ENCODE results near the gene SFXN2. TPM values are rescaled to one million over a fixed set of nuclear protein-coding genes. Genes with fewer than 3 reads are reported as not detected.

SFXN2 gene
- total RNA-seq, 1 experiment from 2014 or later = 21.2 TPM

DNA sequence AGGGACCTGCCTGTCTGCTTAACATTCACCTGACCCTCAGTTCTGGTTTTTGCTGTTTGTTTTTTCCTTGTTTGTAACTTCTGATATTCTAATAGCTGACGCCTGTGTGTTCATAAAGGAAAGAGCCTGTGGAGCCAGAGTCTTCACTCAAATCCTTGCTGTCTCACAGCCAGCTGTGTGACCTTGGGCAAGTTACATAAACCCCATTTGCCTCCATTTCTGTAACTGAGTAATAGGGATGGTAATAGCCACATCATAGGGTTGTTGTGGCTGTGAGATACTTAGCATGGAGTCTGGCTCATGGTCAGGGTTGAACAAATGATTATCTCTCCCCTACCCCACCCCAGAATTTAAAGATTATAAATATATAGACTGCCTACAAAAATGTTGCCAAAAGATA, 56.4 kb downstream of the SFXN2 start:
- no peak for DNase-seq
- Mint-ChIP-seq H3K27ac (ENCODE audit: unreplicated experiment) (no peak overlapping the region), H3K36me3 (ENCODE audit: insufficient read depth, unreplicated experiment) (no peaks in the 10 kb centered on the region), H3K4me1 (ENCODE audit: low read depth, unreplicated experiment) (no peaks in the 10 kb centered on the region), H3K9me3 (ENCODE audit: low read depth, unreplicated experiment) (no peaks in the 10 kb centered on the region), H3K27me3 (ENCODE audit: unreplicated experiment) (no peaks in the 10 kb centered on the region), H3K4me3 (ENCODE audit: low read depth, unreplicated experiment) (no peak overlapping the region)
- intact Hi-C loops (cut with micrococcal nuclease; ENCODE audit: unreplicated experiment) = no loop called here
- BruUV-seq (replicated peaks) = no TSS peak
- TF ChIP-seq, protein P1, sequence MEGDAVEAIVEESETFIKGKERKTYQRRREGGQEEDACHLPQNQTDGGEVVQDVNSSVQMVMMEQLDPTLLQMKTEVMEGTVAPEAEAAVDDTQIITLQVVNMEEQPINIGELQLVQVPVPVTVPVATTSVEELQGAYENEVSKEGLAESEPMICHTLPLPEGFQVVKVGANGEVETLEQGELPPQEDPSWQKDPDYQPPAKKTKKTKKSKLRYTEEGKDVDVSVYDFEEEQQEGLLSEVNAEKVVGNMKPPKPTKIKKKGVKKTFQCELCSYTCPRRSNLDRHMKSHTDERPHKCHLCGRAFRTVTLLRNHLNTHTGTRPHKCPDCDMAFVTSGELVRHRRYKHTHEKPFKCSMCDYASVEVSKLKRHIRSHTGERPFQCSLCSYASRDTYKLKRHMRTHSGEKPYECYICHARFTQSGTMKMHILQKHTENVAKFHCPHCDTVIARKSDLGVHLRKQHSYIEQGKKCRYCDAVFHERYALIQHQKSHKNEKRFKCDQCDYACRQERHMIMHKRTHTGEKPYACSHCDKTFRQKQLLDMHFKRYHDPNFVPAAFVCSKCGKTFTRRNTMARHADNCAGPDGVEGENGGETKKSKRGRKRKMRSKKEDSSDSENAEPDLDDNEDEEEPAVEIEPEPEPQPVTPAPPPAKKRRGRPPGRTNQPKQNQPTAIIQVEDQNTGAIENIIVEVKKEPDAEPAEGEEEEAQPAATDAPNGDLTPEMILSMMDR (IDR thresholded peaks at IDR 0.05; ENCODE audit: unreplicated experiment) = no peak
- CTCF ChIA-PET = no interaction called here

DNA sequence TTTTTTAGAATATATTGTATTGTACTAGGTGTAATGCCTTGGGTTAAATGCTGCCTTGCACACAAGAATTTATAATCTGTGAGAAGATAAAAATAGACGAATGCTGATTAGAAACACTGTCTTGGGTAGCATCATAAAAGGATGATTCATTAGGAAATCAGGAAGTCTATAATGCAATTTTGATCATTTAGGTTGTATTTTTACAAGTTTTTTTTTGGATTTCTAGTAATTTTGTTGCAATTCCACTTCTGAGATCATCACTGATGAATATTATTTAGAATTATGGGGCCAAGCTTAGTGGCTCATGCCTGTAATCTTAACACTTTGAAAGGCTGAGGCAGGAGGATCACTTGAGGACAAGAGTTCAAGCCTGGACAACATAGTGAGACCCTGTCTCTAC, 58.9 kb downstream of the SFXN2 start:
- Mint-ChIP-seq H3K4me3 (ENCODE audit: low read depth, unreplicated experiment) (no peak overlapping the region), H3K27ac (ENCODE audit: unreplicated experiment) (no peak overlapping the region), H3K9me3 (ENCODE audit: low read depth, unreplicated experiment) (no peaks in the 10 kb centered on the region)

DNA sequence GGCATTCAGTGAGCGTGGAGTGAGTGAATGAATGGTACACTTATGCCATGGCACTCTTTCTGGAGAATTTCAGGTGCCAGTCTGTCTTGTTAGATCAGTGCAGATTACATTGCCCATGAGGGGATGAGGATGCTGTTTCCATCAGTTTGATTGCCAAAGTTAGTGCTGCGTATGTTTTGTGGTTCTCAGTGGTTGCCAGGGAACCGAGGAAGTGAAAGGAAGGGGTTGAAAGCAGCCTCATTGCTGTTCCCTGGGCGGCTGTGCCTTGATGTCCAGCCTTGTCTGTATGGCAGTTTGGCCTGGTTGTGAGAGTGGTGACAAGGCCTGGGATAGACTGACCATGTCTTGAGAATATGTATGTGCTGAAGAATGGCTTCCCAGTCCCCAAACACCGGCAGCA, 59.5 kb downstream of the SFXN2 start:
- no TSS peak for BruUV-seq (replicated peaks)
- Mint-ChIP-seq H3K27me3 (ENCODE audit: unreplicated experiment) (no peaks in the 10 kb centered on the region), H3K4me1 (ENCODE audit: low read depth, unreplicated experiment) (no peaks in the 10 kb centered on the region), H3K27ac (ENCODE audit: unreplicated experiment) (no peak overlapping the region), H3K4me3 (ENCODE audit: low read depth, unreplicated experiment) (no peak overlapping the region), H3K9me3 (ENCODE audit: low read depth, unreplicated experiment) (no peaks in the 10 kb centered on the region), H3K36me3 (ENCODE audit: insufficient read depth, unreplicated experiment) (no peaks in the 10 kb centered on the region)
- CTCF ChIA-PET = interaction anchor here (0.5 kb wide), 2 partner anchors 11 to 219 kb away, joined by 3 to 9 read pairs; no protein-coding TSS in a partner anchor
- TF ChIP-seq, protein P1 (IDR thresholded peaks at IDR 0.05; ENCODE audit: unreplicated experiment) = no peak
- intact Hi-C loops (cut with micrococcal nuclease; ENCODE audit: unreplicated experiment) = no loop called here
- DNase-seq = no peak

More for the DNA sequence above, 58.9 kb downstream of the SFXN2 start:
- intact Hi-C loops (cut with micrococcal nuclease; ENCODE audit: unreplicated experiment) = no loop called here
- Mint-ChIP-seq H3K27me3 (ENCODE audit: unreplicated experiment) (no peaks in the 10 kb centered on the region), H3K4me1 (ENCODE audit: low read depth, unreplicated experiment) (no peaks in the 10 kb centered on the region), H3K36me3 (ENCODE audit: insufficient read depth, unreplicated experiment) (no peaks in the 10 kb centered on the region)
- TF ChIP-seq, protein P1 (IDR thresholded peaks at IDR 0.05; ENCODE audit: unreplicated experiment) = no peak
- no peak for DNase-seq
- BruUV-seq (replicated peaks) = no TSS peak
- CTCF ChIA-PET = interaction anchor here (0.5 to 0.7 kb wide), 2 partner anchors 10 to 28 kb away, joined by 3 read pairs; no protein-coding TSS in a partner anchor

DNA sequence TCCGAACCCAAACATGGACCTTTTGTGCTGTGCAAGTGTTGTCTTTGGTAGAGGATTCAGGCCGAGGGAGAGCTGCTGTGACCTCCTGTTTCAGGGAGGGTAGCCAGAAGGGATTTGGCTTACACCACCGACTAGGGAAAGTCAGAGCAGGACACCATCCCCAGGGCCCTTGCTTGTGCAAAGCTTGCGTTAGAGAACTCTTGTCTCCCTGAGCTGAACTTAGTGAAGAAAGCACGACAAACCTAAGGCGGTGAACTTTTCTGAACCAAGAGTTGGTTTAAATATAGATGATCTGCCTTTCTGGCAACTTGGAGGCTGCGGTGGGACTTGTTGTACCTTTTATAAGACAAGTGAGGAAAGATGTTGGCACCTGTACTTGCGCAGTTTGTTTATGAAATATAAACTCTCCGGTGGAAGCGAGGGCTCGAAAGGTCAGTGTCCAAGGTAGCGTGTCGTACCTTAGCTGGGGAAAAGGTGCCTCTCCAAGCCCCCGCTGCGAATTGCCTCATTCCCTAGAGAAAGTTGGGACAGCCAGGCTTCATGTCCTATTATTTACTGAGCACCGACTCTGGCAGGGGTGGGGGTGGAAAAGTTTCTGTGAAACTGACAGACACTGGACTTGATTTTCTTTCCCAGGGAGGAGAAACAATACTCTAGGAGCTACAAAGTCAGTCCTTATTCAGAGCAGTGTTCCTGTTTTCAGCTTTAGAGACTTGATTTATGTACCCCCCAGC, 60.9 kb downstream of the SFXN2 start:
- Mint-ChIP-seq H3K27ac (ENCODE audit: unreplicated experiment) (no peak overlapping the region), H3K4me1 (ENCODE audit: low read depth, unreplicated experiment) (peaks cover 8% of the 10 kb centered on the region), H3K27me3 (ENCODE audit: unreplicated experiment) (no peaks in the 10 kb centered on the region), H3K9me3 (ENCODE audit: low read depth, unreplicated experiment) (no peaks in the 10 kb centered on the region), H3K36me3 (ENCODE audit: insufficient read depth, unreplicated experiment) (no peaks in the 10 kb centered on the region), H3K4me3 (ENCODE audit: low read depth, unreplicated experiment) (no peak overlapping the region)
- no TSS peak for BruUV-seq (replicated peaks)
- TF ChIP-seq, protein P1 (IDR thresholded peaks at IDR 0.05; ENCODE audit: unreplicated experiment) = no peak
- intact Hi-C loops (cut with micrococcal nuclease; ENCODE audit: unreplicated experiment) = no loop called here
- CTCF ChIA-PET = interaction anchor here (0.7 kb wide), 1 partner anchor 366 kb away, joined by 3 read pairs; no protein-coding TSS in a partner anchor
- DNase-seq = no peak
